ENCODE data around the gene CIC.

- no peak for TF ChIP-seq POLR2A (IDR thresholded peaks at IDR 0.05)
- peak in 4 of 5 experiments; percentile 27 to 53 (median 33) for TF ChIP-seq CTCF (IDR thresholded peaks at IDR 0.05)
Measured at GRCh38 chr19:42290523-42291434, 21.7 kb downstream of the CIC start.

Measured in tibial nerve (tissue), 3 donors.